B cell (primary cell): Measurements from ENCODE around the gene IMMP2L. TPM values are rescaled to one million over a fixed set of nuclear protein-coding genes. Genes with fewer than 3 reads are reported as not detected.

Experiments used
- ATAC-seq: fragments of 200-7000 bp; cut with Tn5 transposase; one replicate; pipeline ENCODE4 v1.10.0; 2021; ENCODE audit warnings: low read depth, mild to moderate bottlenecking, moderate number of reproducible peaks, moderate library complexity
- CTCF ChIA-PET: fragments of 350-600 bp; sonication (Branson Sonifier 250); formaldehyde crosslinking; loops from one replicate; lab custom pipeline; 2021; ENCODE audit warnings: antibody characterized with exemption, inconsistent platforms; lab: Charles Lee
- POLR2A ChIA-PET: fragments of 350-600 bp; sonication (Branson Sonifier 250); formaldehyde crosslinking; loops from one replicate; lab custom pipeline; 2021; ENCODE audit warnings: antibody characterized with exemption; lab: Charles Lee
- DNase-seq: peaks from one replicate; pipeline ENCODE4 v3.0.0; 2013
- H2AFZ ChIP-seq: 2 replicates; pipeline ENCODE4 v1.6.1; 2012; ENCODE audit warnings: mild to moderate bottlenecking, low read depth, low read length; ENCODE audit not compliant: insufficient read depth, poor library complexity, severe bottlenecking
- H3K27ac ChIP-seq, 2 donors: 1 replicate in 1 of 2; 2 replicates in 1 of 2; pipeline ENCODE4 v1.5.1; 2012 to 2013; ENCODE audit warnings: low read length in 2 of 2, mild to moderate bottlenecking in 2 of 2, moderate library complexity in 1 of 2
- H3K27me3 ChIP-seq, 4 experiments: fragments of 200-600 bp in 1 of 4; sonication (generic) in 1 of 4; replicated peaks in 1 of 4; 1 replicate in 2 of 4; 2 replicates in 2 of 4; pipeline versions ENCODE4 v1.6.1 to v1.7.0; 2013 to 2016; ENCODE audit warnings: low read length in 3 of 4, mild to moderate bottlenecking in 2 of 4, mixed read lengths in 1 of 4, moderate library complexity in 1 of 4; ENCODE audit not compliant: insufficient read depth in 4 of 4, control insufficient read depth in 3 of 4; ENCODE audit errors: control extremely low read depth in 1 of 4
- H3K36me3 ChIP-seq, 2 experiments: replicated peaks in 1 of 2; 1 replicate in 1 of 2; 2 replicates in 1 of 2; pipeline versions ENCODE4 v1.6.1 to v1.7.1; 2013; ENCODE audit warnings: low read length in 1 of 2; ENCODE audit not compliant: insufficient read depth in 2 of 2, control insufficient read depth in 1 of 2; ENCODE audit errors: control extremely low read depth in 1 of 2, extremely low read depth in 1 of 2
- H3K4me1 ChIP-seq, 2 donors: fragments of 200-600 bp in 1 of 2; sonication (generic) in 1 of 2; 1 replicate in 1 of 2; 2 replicates in 1 of 2; pipeline versions ENCODE4 v1.5.1 to v1.6.1; 2013 to 2017; ENCODE audit warnings: low read length in 2 of 2; ENCODE audit not compliant: control insufficient read depth in 2 of 2, insufficient read depth in 2 of 2
- H3K4me2 ChIP-seq: replicated peaks from 2 replicates; pipeline ENCODE3; 2012; ENCODE audit warnings: mild to moderate bottlenecking, low read depth, low read length; ENCODE audit not compliant: poor library complexity, severe bottlenecking
- H3K4me3 ChIP-seq, 5 experiments: fragments of 200-600 bp in 1 of 5; sonication (generic) in 1 of 5; 1 replicate in 3 of 5; 2 replicates in 2 of 5; pipeline versions ENCODE4 v1.5.1 to v1.7.0; 2011 to 2016; ENCODE audit warnings: low read length in 4 of 5, mild to moderate bottlenecking in 4 of 5, low read depth in 2 of 5, control low read depth in 1 of 5, moderate library complexity in 1 of 5; ENCODE audit not compliant: insufficient read depth in 1 of 5; ENCODE audit errors: control extremely low read depth in 1 of 5, extremely low read depth in 1 of 5
- H3K79me2 ChIP-seq: fragments of 200-600 bp; sonication (generic); one replicate; pipeline ENCODE4 v1.6.0; 2016; ENCODE audit warnings: low read length; ENCODE audit not compliant: control insufficient read depth, insufficient read depth
- H3K9ac ChIP-seq: fragments of 200-600 bp; sonication (generic); 2 replicates; pipeline ENCODE4 v1.6.1; 2017; ENCODE audit warnings: mild to moderate bottlenecking, low read length, moderate library complexity
- H3K9me3 ChIP-seq, 3 donors: one replicate each; pipeline versions ENCODE4 v1.6.1 to v1.7.1; 2013; ENCODE audit warnings: low read length in 2 of 3; ENCODE audit not compliant: control insufficient read depth in 2 of 3, insufficient read depth in 1 of 3; ENCODE audit errors: control extremely low read depth in 1 of 3
- H4K20me1 ChIP-seq: 2 replicates; pipeline ENCODE4 v1.6.0; 2012; ENCODE audit warnings: mild to moderate bottlenecking, low read length; ENCODE audit not compliant: insufficient read depth, control insufficient read depth, poor library complexity, severe bottlenecking
- H3K27ac Mint-ChIP-seq: one replicate; pipeline ENCODE4 v1.8.0; 2021; ENCODE audit warnings: mixed read lengths
- H3K27me3 Mint-ChIP-seq: one replicate; pipeline ENCODE4 v1.8.0; 2021; ENCODE audit warnings: mixed read lengths
- H3K4me1 Mint-ChIP-seq: one replicate; pipeline ENCODE4 v1.8.0; 2021; ENCODE audit warnings: mixed read lengths
- H3K4me3 Mint-ChIP-seq: one replicate; pipeline ENCODE4 v1.8.0; 2021; ENCODE audit warnings: mixed read lengths
- H3K9me3 Mint-ChIP-seq: one replicate; pipeline ENCODE4 v1.8.0; 2022; ENCODE audit warnings: mixed read lengths; ENCODE audit not compliant: insufficient read depth
- CTCF ChIP-seq: fragments of 200-600 bp; IDR thresholded peaks from one replicate; pipeline ENCODE4 v1.8.0; 2022; ENCODE audit warnings: antibody characterized with exemption, mild to moderate bottlenecking
- EZH2 ChIP-seq: IDR thresholded peaks from 2 replicates; pipeline ENCODE4 v1.6.1; 2012; ENCODE audit warnings: borderline replicate concordance, low read depth, mild to moderate bottlenecking, moderate library complexity, low read length; ENCODE audit not compliant: insufficient read depth, poor library complexity, severe bottlenecking
- WGBS: methylation state at CpG from one replicate; pipeline ENCODE4 v1.1.5; 2013; ENCODE audit warnings: missing lambda C conversion rate; ENCODE audit not compliant: insufficient coverage; 5-methylcytosine and 5-hydroxymethylcytosine counted together
- intact Hi-C: fragments of 100-400 bp; cut with micrococcal nuclease; formaldehyde crosslinking; loops from one replicate; pipeline ENCODE4 v1.10.0; 2022
- polyA plus RNA-seq: library from polyadenylated mRNA; depleted of rRNA; stranded (reverse); fragments of >200 nt; gene quantifications from 2 replicates; pipeline ENCODE4 v1.2.3, GENCODE V29; 2012
- total RNA-seq, 2 donors: library from RNA; stranded (reverse); fragments of 120-200 nt in 1 of 2; gene quantifications; 1 replicate in 1 of 2; 2 replicates in 1 of 2; pipeline versions ENCODE4 v1.2.3 to v1.2.4, GENCODE V29; 2013 to 2022

The IMMP2L gene
- total and polyA plus RNA-seq, 2 donors (not counting 1 experiment from before 2014, with no cell fraction given), result 3.8 to 34.2 TPM

GRCh38 chr7:111437736-111438135 is 124.6 kb downstream of the IMMP2L start:
- Mint-ChIP-seq H3K27me3 (no peaks in the 10 kb centered on the region), H3K4me1 (peaks cover 2% of the 10 kb centered on the region), H3K27ac (no peak overlapping the region), H3K4me3 (no peak overlapping the region), H3K9me3 (peaks cover 23% of the 10 kb centered on the region)
- no peak for ATAC-seq
- Histone ChIP-seq H3K9ac (no peak overlapping the region), H2AFZ (no peak overlapping the region), H3K4me1 (no peaks in the 10 kb centered on the region), H3K79me2 (no peaks in the 10 kb centered on the region), H3K36me3 (no peaks in the 10 kb centered on the region), H3K4me2 (no peak overlapping the region), H4K20me1 (no peaks in the 10 kb centered on the region), H3K27me3 (no peaks in the 10 kb centered on the region), H3K4me3 (no peak overlapping the region), H3K27ac (no peak overlapping the region), H3K9me3 (peaks cover 0 to 17% (median 15%) of the 10 kb centered on the region in 3 donors)
- TF ChIP-seq EZH2, result no peak
- TF ChIP-seq CTCF, result no peak
- WGBS, result 100% methylated on average over 1 of the region's 2 CpGs
- DNase-seq, result no peak
- ChIA-PET CTCF (no interaction called here), POLR2A (no interaction called here)
- intact Hi-C loops, result no loop called here

DNA sequence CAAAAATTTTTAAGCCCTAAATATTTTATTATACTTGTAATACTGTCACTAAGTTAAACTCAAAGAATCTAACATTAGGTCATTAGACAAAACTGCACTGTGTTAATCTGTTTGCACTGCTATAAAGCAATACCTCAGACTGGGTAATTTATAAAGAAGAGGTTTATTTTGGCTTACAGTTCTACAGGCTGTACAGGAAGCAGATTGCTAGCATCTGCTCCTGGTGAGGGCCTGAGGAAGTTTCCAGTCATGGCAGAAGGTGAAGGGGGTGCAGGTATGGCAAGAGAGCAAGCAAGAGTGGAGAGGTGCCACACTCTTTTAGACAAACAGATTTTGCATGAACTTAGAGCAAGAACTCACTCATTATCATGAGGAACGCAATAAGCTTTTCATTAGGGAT is 125.7 kb downstream of the IMMP2L start:
- no peak overlapping the region for H3K27ac ChIP-seq
- no peaks in the 10 kb centered on the region for H3K4me1 ChIP-seq
- DNase-seq, result no peak
- TF ChIP-seq EZH2 (no peak), CTCF (no peak)
- WGBS, result no CpG with 5 or more reads among the region's 1 CpG
- no peak overlapping the region for H2AFZ ChIP-seq
- ATAC-seq, result no peak
- H3K36me3 ChIP-seq, result no peaks in the 10 kb centered on the region
- peaks cover 0 to 17% (median 15%) of the 10 kb centered on the region in 3 donors for H3K9me3 ChIP-seq
- CTCF ChIA-PET, result no interaction called here
- H3K79me2 ChIP-seq, result no peaks in the 10 kb centered on the region
- POLR2A ChIA-PET, result no interaction called here
- intact Hi-C loops, result no loop called here
- H3K9ac ChIP-seq, result no peak overlapping the region
- no peaks in the 10 kb centered on the region for H4K20me1 ChIP-seq
- H3K4me2 ChIP-seq, result no peak overlapping the region
- no peaks in the 10 kb centered on the region for H3K27me3 ChIP-seq
- Mint-ChIP-seq H3K27me3 (no peaks in the 10 kb centered on the region), H3K4me3 (no peak overlapping the region), H3K9me3 (peaks cover 23% of the 10 kb centered on the region), H3K27ac (no peak overlapping the region), H3K4me1 (peaks cover 2% of the 10 kb centered on the region)
- H3K4me3 ChIP-seq, result no peak overlapping the region
